KG1 (cell line): Measurements from ENCODE around the gene ZSCAN31.
A peak's percentile ranks its signal among the peaks of the same experiment; 100 is the strongest.
"Not testable (repeated sequence)": the region's sequence is repeated elsewhere in the genome, so short reads cannot be mapped to it uniquely, and the experiment has no call there.

Experiments used
- DNase-seq: peaks from one replicate; lab custom pipeline; 2025; lab: John Stamatoyannopoulos, UW

ZSCAN31 gene

DNA sequence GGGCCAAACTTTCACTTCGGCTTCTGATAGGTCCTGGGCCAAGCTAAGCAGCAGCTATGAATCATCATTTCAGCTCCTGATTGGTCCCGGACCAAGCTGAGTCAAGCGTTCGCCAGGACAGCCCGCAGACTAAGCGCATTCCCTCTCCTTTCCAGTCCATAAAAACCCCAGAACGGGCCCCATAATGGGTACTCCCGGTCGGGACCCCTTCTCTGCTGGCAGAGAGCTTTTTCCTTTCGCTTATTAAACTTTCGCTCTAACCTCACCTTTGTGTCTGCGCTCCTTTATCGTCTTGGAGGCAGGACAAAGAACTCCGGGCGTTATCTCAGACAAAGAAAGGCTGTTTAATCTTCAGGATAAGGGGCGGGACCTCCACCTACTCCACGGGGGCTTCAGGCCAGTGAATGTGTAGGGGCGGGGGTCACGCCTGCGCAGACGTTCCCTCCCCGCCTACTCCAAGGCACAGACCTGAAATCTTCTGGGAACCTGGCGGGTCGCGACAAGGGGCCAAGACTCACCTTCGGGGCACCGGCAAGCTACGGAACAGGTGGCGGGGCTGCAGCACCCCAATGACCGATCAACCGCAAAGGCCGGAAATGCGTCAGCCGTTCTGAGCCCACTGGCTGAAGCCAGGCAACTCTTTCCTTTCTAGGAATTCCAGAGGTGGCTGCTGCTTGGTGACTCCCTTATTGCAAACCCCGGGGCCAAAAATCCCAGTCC lies at the start of gene ZSCAN31:
Gene ZSCAN31, minus strand, starts transcription at position 585 of the 720 bp plus-strand sequence. CDS start 6,465 bp downstream, outside the sequence.
- DNase-seq = peak; percentile 80

DNA sequence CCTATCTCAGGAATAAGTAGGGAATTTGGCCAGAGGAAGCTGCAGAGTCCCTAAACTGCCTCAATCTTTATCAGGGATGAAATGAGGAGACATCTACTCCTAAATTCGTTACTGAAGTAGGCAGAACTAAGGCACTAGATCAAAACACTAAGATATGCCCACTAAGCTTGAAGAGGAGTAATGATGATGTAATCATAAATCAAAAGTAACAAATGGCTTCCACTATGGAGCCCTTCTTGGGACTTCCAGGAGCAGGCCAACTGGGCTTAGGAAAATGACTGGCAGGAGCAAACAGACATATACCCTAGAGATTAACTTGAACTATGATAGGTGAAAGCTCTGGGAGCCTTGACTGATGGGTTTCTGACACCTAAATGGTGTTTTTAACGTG lies 48.2 kb upstream of the ZSCAN31 start:
- DNase-seq = no peak

DNA sequence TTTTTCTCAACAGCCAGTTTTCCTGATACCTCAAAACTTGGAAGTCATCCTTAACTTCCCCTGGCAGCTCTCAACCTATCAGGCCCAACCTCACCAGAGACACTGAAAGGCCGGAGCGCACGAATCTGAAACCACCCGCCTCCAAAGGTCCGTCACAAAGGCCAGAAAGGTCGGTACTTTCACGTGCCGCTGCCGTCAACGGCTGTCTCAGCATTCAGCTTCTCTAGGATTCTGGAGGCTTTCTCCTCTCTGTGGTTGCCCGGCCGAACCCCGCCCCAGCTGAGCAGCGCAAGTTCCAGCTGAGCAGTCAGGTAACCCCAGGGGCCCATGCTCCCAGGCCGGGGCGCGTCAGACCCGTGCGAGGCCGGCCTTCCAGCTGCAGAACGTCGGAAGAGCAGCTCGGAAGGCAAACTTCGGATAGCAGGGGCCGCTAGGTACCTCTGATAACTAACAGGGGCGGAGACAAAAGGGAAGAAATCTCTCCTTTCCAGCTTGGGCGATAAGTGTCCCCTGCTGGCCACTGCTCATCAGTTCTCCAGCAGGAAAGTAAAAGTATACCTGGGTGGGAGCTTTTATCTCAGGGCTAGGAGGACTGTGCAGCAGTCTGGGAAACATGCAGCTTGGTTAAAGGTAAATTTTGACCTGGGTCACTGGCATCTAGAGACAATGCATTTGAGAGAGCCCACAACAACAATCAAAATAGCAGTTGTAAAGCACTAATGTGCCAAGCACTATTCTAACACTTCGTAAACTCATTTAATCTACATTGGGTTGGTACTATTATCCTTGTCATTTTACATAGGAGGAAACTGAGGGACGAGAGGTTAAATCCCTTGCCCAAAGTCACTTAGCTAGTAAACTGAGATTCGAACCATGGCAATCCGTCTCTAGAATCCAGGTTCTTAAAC lies 47.5 kb upstream of the ZSCAN31 start:
- no peak for DNase-seq

DNA sequence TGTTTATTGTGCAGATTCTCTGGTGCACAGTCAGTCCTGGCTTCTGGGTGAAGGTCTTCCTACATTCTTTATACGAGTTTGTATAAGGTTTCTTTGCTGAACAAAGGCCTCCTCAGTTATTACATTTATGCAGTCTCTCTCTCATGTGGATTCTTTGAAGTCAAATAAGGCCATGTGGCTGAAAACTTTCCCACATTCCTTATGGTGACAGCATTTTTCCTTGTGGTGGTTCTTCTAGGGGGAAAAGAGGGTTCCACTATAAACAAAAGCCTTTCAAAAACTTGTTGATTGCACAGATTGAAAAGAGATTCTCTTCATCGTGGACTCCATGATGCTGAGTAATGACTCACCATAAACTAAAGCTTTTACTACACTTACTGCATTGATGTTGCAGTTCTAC lies 44.4 kb upstream of the ZSCAN31 start:
- DNase-seq = no peak

DNA sequence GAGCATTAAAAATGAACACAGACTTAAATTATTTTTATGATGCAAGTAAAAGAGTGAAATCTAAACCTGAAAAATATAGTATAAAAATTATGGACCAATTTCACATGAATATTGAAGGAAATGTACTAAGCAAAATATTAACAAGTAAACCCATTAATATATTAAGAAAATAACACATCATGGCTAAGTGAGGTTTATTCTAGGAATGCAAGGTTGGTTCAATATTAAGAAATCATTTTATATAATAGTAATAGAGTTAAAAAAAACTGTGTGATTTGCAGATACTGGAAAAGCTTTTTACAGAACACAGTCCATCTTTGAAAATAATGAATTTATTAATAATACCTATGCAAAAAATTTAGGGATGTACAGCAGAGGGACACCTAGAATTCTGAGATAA lies 42.7 kb upstream of the ZSCAN31 start:
- no peak for DNase-seq

DNA sequence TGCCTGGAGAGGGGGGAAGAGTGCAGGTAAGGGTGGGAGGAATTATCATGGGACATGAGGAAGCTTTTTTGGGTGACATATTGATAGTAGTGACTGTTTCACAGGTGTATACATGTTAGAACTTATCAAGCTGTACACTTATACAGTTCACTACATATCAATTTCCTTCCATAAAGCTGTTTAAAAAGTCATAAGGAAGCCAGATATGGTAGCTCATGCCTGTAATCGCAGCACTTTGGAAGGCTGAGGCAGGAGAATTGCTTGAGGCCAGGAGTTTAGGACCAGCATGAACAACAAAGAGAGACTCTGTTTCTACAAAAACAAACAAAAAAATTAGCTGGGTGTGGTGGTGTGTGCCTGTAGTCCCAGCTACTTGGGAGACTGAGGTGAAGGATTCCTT lies 41.9 kb upstream of the ZSCAN31 start:
- DNase-seq = no peak

DNA sequence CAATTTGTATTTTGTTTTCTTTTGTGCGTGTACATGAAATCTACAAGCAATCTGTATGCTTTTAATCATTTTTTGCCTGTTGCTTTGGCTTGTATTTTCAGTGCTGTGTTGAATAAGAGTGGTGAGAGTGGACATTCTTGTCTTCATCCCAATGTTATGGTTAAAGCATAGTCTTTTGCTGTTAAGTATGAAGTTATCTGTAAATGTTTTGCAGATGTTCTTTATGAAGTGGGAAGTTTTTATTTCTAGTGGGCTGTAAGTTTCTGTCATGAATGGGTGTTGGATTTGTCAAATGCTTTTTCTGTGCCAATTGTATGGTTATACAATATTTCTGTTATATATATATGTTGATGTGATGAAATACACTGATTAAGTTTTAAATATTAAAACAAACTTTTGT lies 38.0 kb upstream of the ZSCAN31 start:
- no peak for DNase-seq

DNA sequence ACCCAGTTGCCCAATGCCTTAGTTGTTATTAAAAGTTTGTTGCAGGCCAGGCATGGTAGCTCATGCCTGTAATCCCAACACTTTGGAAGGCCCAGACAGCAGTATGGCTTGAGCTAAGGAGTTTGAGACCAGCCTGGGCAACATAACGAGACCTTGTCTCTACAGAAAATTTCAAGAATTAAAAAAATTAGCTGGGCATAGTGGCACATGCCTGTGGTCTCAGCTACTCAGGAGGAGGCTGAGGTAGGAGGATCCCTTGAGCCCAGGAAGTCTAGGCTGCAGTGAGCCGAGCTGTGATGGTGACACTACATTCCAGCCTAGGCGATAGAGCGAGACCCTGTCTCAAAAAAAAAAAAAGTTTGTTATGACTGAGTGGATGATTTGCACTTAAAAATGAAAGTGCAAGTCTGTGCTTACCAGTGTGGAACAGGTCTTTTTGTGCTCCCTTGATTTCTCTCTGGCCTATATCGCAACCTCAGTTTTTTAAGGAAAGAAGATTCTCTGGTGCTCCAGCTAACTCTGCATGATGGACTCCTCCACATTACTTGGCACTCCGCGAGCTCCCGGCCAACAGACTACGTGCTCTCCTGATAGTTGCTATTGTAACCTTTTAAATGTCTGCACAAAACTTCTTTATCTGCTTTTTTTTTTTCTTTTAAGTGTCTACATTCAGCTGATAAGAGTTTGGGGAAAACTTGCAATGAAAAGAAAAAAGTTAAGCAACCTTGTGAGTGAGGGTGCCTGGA lies 35.9 kb upstream of the ZSCAN31 start:
- DNase-seq = no peak

DNA sequence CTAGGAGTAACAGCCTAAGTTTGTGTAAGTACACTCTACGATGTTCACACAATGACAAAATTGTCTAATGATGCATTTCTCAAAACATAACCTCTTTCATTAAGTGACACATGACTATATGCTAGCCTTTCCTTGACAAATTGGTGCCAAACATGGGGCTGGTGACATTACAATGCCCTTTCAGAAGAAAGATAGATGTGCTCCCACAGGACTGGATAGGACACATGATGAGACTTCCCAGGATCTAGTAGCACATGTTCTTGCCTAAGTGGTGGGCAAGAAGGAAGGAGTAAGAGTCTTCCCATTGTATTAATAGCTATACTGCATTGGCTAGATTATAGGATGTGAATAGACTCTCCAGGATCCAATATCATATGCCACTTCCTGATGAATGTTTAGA lies 35.3 kb upstream of the ZSCAN31 start:
- DNase-seq = no peak

DNA sequence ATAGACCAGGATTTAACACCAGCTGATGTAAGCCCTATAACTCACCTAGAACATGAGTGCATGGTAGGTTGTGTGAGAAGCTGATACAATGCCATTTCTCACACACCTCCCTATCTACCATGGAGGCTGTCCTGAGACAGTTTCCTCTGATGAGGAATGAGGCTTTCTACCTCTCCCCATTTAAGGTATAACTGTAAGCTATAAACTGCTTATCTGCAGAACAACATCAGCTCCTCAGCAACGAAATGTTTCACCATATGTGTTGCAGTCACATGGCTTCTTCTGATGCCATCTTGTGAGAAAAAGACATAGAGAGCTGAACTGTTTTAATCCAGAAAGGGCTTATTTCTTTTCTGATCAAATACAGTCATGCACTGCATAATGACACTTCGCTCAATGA lies 34.5 kb upstream of the ZSCAN31 start:
- no peak for DNase-seq

DNA sequence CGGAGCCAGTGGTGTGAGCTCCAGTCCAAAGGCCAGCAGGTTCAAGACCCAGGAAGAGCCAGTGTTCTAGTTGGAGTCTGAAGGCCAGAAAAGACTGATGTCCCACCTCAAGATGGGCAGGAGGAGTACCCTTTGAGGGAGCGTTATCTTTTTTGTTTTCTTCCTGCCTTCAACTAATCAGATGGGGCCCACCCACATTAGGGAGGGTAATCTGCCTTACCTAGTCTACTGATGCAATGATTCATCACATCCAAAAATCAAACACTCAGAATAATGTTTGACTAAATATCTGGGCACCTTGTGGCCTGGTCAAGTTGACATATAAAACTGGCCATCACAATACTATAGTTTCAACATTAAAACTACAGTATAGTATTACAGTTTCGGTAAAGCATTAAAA lies 33.5 kb upstream of the ZSCAN31 start:
- no peak for DNase-seq

DNA sequence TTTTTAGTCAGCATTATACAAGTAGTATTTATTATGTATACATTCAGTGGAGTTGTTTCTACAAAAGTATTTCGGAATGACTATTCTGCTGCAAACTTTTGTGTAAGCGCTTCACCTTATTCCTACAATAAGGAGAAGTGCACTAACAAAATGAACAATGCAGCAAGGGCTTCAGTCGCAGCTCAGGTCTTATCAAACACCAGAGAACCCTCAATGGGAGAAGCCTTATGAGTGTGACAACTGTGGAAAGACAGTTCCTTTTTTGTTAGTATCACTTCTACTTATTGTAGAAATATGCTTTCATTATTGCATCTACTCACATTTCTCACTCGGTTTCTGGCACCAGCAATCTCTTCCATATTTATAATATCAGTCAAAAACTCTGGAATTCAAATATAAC lies 32.6 kb upstream of the ZSCAN31 start:
- no peak for DNase-seq

DNA sequence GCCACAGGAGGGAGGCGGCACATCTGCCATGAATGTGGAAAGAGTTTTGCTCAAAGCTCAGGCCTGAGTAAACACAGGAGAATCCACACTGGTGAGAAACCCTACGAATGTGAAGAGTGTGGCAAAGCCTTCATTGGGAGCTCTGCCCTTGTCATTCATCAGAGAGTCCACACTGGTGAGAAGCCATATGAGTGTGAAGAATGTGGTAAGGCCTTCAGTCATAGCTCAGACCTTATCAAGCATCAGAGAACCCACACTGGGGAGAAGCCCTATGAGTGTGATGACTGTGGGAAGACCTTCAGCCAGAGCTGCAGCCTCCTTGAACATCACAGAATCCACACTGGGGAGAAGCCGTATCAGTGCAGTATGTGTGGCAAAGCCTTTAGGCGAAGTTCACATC lies 29.6 kb upstream of the ZSCAN31 start:
- not testable (repeated sequence) for DNase-seq

DNA sequence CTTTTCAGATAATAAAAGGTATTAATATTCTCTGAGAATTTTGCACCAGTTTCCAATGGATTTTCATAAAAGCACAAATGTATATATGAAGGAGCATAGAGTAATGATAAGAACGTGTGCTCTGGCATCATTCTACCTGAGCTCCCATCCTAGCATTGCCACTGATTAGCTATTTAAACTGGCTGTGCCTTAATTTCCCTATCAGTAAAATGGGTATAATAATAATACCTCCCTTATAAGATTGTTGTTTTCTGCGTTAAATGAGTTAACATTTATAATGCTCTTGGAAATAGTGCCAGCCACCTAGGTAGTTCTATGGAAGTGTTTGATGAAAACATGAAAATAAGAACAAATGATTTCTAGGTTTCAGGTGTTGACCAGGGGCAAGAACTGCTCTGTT lies 25.0 kb upstream of the ZSCAN31 start:
- no peak for DNase-seq

DNA sequence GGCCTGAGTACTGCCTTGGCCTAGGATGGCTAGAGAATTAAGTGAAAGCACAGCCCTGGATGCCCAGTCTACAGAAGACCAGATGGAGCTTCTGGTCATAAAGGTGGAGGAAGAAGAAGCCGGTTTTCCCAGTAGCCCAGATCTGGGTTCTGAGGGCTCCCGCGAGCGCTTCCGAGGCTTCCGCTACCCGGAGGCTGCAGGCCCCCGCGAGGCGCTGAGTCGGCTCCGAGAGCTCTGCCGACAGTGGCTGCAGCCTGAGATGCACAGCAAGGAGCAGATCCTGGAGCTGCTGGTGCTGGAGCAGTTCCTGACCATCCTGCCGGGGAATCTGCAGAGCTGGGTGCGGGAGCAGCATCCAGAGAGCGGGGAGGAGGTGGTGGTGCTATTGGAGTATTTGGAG lies 23.6 kb upstream of the ZSCAN31 start:
- not testable (repeated sequence) for DNase-seq

DNA sequence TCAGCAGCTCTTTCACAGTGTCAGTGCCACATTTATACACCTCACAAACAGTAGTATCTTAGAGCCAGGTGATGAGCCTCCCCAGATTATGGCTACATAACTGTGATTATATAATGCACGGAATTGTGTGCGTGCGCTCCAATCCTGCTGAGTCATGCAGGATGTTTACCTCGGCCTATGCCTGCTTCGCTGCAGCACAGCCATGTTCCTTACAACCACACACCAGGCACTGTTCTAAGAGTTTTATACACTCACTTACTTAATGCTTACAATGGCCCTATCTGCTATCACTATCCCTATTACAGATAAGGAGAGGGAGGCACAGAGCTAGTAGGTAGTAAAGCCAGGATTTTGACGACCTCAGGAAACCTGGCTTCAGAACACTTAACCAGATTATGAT lies 21.1 kb upstream of the ZSCAN31 start:
- no peak for DNase-seq

DNA sequence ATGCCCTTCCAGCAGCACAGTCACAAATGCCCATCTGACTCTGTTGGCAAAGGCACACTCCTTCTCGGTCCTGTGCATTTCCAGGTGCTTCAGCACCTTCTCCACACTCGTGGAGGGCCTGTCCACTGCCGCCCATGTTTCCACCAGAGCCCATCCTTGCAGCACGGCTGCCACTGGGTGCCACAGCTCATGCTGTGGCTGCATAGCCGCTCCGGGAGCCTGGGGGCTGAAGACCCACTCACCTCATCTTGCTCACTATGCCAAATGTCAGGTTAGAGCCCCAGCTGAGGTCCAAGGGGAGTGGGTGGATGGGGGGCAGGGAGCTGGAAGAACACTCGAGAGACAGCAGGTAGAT lies 20.7 kb upstream of the ZSCAN31 start:
- no peak for DNase-seq

DNA sequence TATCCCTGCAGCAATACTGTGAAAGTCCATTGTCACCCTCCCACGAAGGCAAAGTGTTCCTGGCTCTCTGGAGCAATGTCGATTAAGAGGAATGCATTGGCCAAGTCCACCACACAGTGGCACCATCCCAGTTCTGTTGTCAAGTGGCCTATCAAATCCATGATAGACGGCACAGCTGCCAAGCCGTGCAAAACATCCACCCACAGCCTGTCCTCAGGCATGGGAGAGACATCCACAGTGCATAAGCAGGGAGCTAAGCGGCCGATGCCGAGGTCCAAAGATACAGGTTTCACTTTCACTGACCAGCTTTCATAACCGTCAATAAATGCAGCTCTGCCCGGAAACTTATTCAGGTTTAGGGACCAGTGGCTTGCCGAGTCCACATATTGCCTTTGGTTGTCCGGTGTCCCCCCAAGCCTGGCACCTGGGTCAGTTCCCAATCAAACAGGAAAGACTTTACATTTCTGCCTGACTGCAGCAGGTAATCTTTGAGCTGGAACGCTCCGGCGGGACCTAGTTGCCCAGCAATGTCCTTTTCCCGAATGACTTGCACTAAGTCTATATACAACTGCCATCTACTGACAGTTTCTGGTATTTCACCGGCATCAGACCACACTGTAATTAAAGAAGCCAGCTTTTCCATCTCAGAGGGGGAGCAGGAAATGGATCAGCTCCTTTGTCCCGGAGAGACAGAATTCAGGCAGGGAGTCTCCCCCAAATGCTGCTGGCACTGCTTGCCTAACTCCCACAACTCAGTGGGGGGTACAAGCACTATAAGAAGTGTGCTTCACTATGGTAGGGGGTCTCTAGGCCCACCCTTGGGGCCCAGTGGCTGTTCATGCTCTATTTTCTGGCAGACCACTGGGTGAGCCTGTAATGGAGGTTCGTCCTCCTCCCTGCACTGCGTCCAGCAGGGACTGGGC lies 20.1 kb upstream of the ZSCAN31 start:
- peak; percentile 40 for DNase-seq

DNA sequence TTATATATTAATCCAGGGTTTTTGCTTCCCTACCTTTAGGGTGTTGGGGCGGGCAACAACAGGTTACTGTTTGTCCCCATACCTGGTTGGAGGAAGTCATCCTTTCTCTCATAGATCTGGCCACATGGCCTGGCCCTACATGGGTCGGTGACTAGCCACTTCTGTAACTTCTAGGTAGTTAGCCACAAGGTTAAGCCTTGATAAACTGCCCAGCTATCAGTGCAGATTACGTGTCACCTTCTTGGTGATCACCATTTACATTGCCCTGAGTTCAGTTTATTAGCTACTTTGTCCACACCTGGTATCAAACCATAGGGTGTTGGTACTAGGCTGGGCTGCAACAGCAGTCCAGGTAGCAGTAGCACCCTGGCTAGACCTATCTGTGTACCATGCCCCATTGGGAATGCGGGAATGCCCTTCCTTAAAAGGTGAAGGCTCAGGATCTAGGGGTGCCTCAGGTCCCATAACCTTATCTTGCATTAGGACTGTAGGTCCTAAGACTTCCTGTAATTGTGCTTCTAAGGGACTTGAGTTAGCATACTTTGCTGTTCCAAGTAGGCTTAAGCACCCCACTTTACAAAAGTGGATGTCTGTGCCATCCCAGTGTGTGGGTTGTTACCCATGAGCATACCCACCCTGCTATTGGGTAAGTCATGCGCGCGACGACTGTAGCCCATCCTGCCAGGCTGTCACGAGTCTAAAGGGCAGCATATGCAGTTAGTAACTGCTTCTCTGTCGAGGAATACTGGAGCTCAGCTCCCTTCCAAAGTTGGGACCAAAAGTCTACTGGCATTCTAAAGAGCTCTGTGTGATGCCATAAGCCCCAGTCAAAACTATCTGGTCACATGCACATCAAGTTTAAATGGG lies 19.0 kb upstream of the ZSCAN31 start:
- no peak for DNase-seq

DNA sequence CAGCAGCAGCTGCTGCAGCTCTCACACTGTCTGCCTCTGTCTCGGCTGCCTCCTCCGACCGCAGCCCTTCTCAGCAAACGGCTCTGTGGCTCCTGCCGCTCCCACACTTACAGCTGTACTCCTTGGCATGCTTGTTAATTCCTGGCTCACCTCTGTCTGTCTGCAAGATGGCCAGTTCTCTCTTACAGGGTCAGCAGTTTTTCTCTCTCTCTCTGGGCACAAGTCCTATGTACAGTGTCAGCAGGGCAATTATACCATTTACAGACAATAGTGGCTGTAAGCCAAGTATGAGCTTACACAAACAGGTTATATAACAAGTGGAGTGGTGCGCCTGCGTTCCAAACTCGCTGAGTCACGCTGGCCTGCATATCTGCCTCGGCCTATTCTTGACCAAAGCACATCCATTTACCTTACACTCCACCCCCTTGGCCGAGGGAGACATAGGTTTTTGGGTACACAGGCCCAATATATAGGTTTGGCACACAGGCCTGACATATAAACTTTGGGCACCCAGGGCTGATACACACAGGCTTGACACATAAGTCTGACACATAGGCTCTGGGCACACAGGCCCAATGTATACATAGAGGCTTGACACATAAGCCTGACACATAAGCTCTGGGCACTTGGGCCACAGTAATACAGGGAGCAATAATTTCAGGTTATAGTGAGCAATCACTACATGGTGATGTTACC lies 18.2 kb upstream of the ZSCAN31 start:
- no peak for DNase-seq
